NOMO-1 (cell line): ENCODE measurements around the gene PITPNM1.
A peak's percentile ranks its signal among the peaks of the same experiment; 100 is the strongest.
"Not testable (repeated sequence)": the region's sequence is repeated elsewhere in the genome, so short reads cannot be mapped to it uniquely, and the experiment has no call there.

Experiments used
- DNase-seq, 2 experiments: peaks; one replicate each; lab custom pipeline; 2025; ENCODE audit not compliant: unreplicated experiment in 2 of 2; lab: John Stamatoyannopoulos, UW

The PITPNM1 gene

DNA sequence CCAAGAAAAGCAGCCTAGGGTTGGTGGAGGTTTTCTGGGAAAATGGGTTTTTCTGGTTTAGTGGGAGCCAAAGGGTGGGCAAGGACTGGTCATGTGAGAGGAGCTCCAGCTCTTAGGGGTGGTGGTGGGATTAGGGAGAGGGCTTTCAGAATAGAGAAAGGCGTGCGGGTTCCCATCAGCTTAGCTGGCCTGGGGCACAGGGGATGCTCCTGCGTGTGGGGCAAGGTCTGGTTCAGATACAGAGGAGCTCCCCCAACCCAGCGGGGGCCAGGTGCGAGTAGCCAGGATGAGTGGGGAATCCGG is 36.8 kb downstream of the PITPNM1 start:
- DNase-seq = no peak

DNA sequence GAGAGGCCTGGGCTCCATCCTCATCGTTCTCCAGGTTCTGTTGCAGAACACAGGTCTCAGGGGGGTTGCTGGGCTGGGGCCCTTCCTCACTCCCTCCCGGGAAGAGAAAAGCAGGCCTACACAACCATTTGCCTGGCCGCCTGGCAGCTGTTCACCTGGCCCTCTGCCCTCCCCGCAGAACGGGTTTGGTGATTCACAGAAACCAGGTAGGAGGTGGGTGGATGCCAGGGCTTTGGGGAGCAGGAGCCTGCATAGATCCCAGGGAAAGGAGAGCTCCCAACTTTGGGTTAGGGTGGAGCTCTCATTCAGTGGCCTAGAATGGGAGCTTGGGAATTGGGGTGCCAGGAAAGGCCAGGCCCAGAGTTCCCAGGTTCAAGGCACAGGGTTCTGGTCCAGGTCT is 37.1 kb downstream of the PITPNM1 start:
- DNase-seq = no peak

DNA sequence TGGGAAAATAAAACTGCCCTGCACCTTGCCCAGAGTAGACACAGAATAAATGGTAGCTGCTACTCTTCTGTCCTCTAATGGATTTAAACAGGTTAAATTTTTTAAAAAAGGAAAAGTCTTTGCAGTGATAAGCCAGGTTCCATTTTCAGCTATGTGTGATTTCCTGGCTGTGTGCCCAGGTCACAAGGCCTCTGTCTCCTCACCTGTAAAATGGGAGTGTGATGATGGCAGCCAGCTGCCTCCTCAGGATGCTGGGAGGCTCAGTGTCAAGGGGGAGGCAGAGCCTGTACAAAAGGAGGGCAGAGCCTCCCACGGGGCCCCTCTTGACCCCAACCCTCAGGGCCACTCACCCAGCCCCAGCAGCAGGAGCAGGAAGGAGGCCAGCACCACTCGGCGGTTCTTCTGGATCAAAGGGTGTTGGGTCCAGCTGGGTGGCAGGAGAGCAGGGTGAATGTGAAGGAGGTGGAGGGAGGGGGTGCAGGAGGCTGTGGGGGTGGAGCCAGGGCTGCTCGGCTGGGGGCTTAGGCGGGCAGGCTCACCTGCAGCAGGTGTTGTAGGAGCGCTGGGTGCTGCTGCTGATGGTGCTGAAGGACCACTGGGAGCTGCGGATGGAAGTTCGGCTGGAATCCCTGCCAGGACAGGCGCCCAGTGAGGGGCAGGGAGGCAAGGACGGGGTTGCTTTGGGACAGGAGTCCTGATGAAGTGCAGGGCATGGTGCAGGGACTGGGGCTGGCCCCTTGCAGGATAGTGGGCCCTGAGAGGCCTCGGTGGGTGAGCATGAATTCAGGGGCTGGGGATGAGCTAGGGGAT is 38.0 kb downstream of the PITPNM1 start:
- DNase-seq = no peak

DNA sequence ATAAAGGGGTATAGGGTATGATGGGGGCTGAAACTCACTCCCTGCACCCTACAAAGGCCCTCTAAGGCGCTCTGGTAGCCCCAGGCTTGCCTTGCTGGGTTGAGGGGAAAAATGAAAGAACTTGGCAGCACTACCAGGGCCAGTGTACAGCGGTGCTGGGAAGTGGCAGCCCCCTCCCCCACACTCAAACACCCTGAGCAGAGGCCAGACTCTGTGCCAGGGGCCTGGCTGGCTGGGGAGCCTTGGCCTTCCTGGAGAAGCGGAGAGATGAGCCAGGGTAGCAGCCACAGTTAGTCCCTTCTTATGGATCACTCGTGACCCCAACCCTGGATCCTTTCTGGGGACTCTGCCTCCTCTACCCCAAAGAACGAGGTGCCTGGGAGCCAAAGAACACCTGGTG is 38.8 kb downstream of the PITPNM1 start:
- DNase-seq = no peak

DNA sequence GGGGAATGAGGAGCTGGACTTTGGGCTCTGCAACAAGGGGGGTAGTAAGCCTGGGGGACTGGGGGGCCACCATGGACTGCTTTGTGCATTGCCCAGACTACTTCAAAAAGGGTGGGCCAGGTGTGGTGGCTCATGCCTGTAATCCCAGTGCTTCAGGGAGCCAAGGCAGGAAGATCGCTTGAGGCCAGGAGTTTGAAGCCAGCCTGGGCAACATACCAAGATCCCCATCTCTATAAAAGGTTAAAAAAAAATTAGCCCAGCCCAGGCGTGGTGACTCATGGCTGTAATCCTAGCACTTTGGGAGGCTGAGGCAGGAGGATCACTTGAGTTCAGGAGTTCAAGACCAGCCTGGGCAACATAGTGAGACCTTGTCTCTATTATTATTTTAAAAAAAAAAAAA is 39.6 kb downstream of the PITPNM1 start:
- not testable (repeated sequence) for DNase-seq

DNA sequence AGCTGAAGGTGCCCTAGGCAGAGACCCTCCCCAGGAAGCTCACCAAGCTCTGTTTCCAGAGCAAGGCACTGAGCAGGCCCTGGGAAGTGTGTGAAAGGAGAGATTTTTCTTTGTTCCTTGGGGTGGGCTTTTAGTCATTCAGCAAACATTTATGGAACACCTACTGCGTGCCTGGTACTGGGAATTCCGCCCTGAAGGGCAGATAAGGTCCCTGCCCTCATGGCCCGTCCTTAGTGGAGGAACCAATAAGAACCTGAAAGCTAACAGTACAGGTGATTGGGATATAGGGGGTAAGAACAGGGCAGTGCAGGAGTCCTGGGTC is 40.0 kb downstream of the PITPNM1 start:
- no peak for DNase-seq

DNA sequence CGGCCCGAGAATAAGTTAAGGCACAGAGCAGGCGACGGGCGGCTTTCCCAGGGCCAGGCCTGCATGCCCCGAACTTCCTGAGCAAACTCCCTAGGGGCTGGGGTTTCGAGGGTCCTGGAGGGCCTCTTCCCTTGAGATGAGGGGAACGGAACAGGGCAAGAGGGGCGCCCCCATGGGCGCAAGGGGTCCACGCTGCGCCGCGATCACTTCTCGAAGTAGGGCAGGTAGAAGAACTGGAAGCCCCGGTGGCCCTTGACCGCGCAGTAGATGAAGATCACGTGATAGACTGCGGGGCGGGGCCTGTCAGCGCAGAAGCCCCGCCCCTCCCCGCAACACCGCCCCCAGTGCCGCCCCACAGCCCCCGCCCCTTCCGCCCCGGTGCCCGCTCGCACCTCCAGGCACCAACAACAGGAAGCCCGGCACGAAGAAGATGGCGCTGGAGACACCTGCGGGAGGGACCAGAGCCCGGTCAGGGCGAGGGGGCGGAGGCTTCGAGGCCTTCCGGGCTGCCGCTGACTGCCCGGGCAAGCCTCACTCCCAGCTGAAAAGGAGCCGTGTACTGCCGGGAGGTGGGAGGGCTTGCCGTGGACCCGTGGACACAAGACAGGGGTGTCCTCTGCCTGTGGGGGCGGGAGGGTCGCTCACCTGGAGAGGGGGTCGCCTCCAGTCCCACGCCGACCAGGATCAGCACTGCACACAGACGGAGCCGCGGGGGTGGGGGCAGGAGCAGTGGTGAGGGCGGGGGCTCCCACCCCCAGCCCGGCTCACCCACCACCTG is 40.6 kb downstream of the PITPNM1 start:
- peak; percentile 92 to 93 for DNase-seq

DNA sequence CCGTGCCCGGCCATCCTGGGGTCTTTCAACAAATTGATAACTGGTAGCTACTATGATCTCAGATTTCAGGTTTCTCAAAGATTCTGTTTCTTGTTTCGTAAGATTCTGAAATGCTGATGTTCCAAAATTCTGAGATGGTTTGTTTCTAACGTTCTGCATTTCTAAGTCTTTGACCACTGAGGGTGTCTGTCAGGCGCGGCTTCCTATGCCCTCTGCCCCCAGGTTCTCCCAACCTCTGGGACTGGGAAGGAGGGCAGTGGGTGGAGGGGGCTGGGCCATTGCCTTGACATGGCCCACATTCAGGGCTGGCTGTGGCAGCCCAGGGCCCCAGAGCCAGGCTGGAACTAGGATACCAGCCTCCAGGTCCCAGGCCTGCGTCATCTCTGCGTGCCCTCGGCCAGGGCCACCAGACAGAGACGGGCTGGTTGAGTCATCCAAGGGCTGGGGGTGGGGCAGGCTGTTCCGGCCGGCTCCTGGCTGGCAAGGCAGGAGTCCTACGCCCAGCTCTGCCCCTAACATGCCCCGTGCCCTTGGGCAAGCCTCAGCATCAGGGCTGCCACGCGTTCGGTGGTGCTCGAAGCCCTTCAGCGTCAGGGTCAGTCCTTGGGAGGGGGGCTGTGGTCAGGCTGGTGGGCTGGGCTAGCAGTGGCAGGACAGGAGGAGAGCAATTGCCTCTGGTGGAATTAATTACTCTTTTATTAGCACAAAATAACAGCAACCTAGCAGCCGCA is 41.3 kb downstream of the PITPNM1 start:
- peak; percentile 78 to 92 for DNase-seq

DNA sequence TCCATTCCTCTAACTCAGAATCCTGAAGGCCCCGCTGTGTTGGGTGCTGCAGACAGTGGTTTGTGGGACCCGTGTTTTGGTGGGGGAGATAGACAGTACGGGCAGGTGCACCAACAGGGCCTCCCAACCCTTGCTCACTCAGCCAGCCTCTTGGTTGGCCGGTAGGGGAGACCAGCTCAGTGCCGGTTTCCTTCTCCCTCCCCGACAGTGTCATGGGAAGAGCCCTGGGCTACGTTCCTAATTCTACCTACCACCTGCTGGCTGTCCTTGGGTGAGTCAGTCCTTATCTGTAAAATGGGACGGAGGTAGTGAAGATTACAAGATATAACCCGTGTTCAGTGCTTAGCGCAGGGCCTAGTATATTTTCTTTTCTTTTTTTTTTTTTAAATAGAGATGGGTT is 42.0 kb downstream of the PITPNM1 start:
- DNase-seq = no peak

DNA sequence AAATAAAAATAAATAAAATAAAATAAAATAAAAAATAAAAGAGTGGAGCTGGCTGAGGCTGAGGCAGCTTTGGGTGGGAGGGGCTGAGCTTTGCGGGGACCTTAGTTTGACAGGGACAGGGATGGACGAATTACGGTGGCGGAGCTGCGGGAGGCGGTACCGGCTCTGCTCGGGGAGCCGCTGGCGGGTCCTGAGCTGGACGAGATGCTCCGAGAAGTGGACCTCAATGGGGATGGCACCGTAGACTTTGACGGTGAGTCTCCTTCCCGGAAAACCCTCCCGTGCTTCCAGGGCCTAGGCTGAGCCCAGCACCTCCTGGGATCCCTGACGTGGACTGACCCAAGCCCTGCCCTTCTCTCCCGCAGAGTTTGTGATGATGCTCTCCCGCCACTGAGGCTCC is 46.9 kb downstream of the PITPNM1 start:
- DNase-seq = no peak

DNA sequence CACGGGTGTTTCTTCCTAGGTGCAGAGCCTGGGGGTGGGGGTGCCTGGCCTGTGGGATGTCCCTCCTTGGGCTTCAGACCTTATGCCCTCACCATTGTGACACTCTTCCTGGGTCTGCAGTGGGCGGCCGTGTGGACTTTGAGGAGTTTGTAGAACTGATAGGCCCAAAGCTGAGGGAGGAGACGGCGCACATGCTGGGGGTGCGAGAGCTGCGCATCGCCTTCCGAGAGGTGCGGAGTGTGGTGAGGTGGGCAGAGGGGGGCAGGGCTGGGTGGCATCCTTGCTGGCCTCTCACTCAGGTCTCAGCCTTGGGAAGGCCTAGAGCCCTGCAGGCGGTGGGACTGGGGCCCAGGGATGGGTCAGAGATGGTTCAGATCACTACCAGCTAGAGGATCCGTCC is 47.7 kb downstream of the PITPNM1 start:
- DNase-seq = no peak

DNA sequence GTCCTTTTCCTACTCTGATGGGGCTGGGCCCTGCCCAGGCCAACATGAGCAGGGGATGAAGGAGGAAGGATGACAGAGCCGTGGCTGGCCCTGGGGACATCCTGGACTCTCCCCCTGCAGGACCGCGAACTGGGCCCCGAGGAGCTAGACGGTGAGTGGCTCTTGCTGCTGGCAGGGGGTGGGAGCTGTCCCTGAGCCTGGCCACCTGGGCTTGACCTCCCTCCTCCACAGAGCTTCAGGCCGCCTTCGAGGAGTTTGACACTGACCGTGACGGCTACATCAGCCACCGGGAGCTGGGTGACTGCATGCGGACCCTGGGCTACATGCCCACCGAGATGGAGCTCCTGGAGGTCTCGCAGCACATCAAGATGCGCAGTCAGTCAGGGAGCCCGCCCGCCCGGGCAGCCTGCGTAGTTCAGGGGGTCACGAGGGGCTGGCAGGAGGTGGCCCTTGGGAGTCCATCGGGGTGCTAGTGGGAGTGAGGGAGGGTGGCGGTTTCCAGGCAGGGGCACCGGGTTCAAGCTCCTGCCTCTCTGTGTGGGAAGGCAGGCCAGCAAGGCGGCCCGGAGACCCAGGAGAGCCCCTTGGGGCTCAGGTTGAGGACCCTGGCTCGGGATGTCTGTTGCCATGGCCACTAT is 49.0 kb downstream of the PITPNM1 start:
- no peak for DNase-seq

DNA sequence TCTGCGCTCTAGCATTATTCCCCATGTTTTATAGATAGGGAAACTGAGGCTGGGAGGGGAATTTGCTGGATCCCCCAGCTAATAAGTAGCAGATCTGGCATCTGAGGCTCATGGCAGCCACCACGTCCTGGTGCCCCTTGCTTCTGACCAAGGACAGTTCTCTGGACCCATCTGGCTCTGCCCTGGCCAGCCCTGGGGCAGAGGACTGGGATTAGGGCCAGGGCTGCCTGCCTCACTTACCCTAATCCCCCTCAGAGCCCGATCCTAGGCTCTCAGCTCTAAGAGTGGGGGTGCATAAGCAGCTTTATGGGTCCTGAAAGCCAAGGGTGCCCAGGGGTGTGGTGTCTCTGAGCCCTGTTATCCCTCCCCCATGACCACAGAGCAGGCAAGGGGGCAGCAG is 50.1 kb downstream of the PITPNM1 start, which contains the start of gene CABP4:
TSS of gene CABP4 (plus strand) at position 301 of the 400 bp plus-strand sequence. CDS start at position 371, 70 bp downstream.
- DNase-seq = no peak

DNA sequence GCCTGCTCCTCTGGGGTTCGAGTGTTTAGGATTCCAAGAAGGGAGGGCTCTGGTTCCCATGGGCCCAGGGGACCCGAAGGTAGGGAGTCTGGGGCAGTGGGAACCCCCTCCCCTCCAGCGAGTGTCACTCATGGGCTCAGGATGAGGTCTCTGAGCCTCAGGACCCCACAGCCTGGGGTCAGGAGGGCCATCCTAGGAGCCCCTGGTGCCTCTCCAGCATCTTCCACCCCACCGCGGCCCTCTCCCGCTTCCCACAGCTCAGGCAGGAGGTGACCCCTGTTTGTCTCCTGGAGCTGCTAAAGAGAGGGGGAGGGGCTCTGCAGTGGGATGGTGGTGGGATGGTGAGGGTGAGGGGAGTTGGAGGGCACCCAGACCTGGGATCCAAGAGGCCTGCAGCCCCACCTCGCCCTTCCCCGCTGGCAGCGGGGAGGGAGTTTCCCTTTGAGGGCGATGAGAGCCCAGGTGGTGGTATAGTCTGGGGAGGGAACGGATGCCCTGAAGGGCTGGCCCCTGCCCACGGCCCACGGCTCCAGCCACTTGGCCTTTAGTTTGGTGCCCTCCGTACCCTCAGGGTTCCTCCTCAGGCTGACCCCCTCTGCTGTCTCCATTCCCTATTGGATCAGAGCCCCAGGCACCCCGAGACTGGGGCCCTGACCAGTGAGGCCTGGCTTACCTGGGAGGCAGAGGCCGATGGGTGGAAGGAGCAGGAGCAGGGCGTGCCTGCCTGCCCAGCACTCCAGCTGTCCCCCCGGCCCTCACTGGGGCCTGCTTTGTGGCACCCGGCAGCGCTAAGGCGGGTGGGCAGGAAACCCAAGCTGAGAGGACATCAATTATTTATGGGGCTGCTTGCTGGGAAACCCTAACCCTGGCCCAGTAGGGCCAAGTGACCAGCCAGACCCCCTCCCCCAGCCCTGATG is 51.1 kb downstream of the PITPNM1 start:
- DNase-seq = no peak

DNA sequence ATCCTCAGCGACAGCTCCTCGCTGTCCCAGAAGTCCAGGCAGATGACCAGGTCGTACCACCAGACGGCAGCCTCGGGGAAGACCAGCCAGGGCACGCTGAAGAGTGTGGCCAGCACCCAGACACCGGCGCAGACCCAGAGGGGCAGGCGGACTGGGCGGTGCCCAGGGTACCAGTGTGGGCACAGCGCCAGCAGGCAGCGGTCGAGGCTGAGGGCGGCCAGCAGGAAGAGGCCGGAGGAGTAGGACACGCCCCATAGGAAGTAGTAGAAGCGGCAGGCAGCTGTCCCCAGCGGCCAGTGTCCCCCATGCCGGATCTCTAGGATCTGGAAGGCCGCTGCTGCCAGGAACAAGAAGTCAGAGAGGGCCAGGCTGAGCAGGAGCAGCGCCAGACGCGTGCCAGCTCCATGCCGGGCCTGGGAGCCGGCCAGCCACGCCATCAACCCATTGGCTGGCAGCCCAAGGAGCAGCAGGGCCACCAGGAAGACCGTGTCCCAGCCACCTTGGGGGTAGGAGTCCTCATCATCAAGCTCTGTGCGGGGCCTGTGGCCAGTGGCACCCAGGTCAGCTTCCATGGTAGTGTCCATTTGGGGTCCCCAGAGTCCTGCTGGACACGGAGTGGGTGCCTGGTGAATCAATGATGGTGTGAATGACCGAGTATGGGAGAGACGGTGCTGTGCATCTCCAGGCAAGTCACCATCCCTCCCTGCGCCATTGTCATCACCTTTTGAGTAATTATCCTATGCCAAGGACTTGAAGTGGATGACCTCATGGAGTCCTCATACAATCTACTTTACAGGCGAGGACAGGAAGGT is 52.8 kb downstream of the PITPNM1 start, which contains the start of gene GPR152:
TSS of gene GPR152 (minus strand) at position 589 of the 812 bp plus-strand sequence. CDS start at position 584, 5 bp downstream.
- DNase-seq = no peak

DNA sequence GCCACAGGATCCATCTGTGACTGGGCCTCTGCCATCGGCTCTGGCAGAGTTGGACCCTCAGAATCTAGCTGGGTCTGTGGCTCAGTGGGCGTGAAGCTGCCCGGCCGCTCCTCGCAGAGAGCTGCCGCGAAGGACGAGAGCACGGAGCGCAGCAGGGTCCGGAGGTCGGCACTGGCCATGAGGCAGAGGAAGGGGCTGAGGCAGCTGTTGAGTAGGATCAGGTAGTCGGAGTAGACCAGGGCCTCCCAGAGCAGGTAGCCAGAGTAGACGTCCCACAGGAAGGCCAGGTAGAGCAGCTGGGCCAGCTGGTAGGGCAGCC is 53.5 kb downstream of the PITPNM1 start:
- DNase-seq = no peak

DNA sequence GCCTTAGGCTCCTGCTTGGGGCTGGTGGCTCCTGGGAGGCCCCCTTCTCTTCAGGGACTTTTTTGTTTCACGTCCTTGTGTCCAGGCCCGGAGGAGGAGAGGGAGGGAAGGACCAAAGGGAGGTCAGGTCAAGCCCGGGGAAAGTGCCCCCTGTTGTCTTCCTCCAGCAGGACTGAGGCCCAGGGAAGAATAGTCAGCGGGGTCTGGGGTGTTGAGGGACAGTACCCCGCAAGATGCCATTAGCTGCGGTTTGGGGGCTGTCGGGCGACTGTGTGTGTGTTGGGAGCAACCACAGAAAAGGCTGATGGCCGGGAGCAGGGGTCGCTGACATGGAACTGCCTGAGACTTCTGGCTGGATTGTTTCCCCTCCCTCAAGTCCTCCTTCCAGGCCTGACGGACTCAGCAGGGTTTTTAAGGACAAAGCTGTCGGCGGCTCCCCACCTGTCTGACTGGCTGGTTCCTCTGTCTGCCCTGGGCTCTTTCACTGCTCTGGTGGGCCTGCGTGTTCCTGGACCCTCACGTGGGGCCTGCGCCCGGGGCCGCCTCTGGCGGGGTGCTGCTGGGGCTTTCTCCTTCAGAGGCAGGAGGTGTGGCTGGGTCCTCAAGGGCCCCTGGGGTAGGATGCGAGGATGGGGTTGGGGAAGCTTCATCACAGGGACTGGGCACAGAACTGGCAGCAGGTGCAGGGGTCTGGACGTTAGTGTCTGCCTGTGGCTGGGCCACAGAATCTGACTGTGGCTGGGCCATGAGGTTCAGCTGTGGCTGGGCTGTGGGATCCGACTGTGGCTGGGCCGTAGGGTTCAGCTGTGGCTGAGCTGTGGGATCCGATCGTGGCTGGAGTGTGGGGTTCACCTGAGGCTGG is 54.1 kb downstream of the PITPNM1 start:
- no peak for DNase-seq

DNA sequence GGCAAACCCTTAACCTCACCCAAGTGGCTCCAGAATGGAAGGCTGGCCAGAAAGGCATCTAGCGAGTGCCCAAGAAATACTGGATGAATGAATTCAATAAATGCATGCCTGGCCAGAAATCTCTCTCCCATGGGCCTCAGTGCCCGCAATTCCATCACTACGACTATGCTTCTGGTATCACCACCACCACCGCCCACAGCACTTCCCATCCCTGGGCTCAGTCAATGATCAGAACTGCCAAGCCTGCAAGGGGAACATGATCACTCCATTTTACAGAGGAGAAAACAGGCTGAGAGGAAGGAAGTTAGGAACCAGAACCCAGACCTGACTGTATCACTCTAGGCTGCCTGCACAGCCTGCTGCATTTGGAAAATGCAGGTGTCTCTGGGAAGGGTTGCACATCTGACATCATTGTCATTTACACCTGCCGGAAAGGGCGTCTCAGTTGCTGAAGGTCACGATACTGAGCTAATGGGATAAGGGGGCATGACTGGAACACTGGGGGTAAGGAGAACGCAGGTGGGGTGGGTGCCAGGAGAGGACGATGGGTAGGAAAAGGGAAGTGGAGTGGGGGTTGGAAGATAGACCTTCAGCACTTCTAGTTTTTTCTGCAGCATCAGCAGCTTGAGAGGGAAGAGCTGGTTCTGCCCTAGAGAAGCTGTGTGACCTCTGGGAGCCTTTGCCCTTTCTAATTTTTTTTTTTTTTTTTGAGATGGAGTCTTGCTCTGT is 55.9 kb downstream of the PITPNM1 start:
- peak; percentile 9 to 26 for DNase-seq
